Mesothelial cell of epicardium (in vitro differentiated cells): ENCODE data around the gene ESCO1. TPM values are rescaled to one million over a fixed set of nuclear protein-coding genes. Genes with fewer than 3 reads are reported as not detected.

Experiments used
- DNase-seq, 2 experiments: peaks; one replicate each; pipeline ENCODE4 v3.0.0; 2021; ENCODE audit warnings: low spot score in 2 of 2; ENCODE audit not compliant: unreplicated experiment in 2 of 2
- H3K27ac Mint-ChIP-seq: 2 replicates; pipeline ENCODE4 v1.8.0; 2021; ENCODE audit warnings: mixed read lengths
- H3K27me3 Mint-ChIP-seq: 2 replicates; pipeline ENCODE4 v1.8.0; 2021; ENCODE audit warnings: low read depth, mixed read lengths
- H3K36me3 Mint-ChIP-seq: 2 replicates; pipeline ENCODE4 v1.8.0; 2021; ENCODE audit warnings: mixed read lengths
- H3K4me1 Mint-ChIP-seq: 2 replicates; pipeline ENCODE4 v1.8.0; 2021; ENCODE audit warnings: mixed read lengths
- H3K4me3 Mint-ChIP-seq: 2 replicates; pipeline ENCODE4 v1.8.0; 2021; ENCODE audit warnings: mild to moderate bottlenecking, moderate library complexity, mixed read lengths
- H3K9me3 Mint-ChIP-seq: 2 replicates; pipeline ENCODE4 v1.8.0; 2021; ENCODE audit warnings: mixed read lengths
- total RNA-seq: library from RNA; stranded (reverse); gene quantifications from 3 replicates; pipeline ENCODE4 v1.2.1, GENCODE V29; 2021
- TF ChIP-seq, protein P1 (sequence below): fragments of 200-600 bp; sonication (generic); IDR thresholded peaks from one replicate; pipeline ENCODE4 v1.5.0; 2021; ENCODE audit warnings: antibody characterized with exemption; ENCODE audit not compliant: unreplicated experiment

ESCO1 gene
- total RNA-seq, 1 donor from 2014 or later: 18.3 TPM

DNA sequence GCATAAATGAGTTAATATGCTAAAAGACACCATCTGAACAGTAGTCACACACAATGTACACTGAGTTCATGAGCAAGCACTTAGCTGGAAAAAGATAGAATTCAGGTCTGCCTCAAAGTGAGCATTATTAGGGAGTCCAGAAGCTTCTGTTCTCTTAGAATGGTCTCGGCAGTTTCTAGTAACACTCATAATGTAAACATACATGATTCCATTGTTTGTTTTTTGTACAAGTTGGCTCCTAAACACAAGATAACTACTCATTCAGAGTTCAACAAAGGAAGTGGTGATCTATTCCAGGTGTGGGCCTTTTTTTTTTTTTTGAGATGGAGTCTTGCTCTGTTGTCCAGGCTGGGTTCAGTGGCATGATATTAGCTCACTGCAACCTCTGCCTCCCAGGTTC, 66.2 kb downstream of the ESCO1 start:
- H3K27ac Mint-ChIP-seq: no peak overlapping the region

DNA sequence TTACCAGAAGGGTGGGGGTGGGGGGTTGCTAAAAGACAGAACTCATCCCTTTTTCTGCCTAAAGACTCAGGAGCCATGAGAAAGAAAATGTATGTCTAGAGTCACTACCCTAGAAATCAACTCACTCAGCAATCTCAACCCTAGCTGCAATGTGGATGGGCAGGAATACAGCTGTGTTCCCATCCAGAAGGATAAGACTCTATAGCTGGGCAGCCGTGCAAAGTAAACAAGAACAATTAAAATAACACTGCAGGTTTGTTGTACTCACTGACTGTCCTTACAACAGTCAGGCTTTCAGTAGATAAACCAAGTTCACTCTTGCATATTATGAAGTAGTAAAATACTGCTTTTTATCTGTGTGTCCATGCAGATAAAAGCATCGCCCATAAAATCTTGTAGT, 74.0 kb downstream of the ESCO1 start:
- peaks cover 6% of the 10 kb centered on the region for H3K4me1 Mint-ChIP-seq
- TF ChIP-seq, protein P1, sequence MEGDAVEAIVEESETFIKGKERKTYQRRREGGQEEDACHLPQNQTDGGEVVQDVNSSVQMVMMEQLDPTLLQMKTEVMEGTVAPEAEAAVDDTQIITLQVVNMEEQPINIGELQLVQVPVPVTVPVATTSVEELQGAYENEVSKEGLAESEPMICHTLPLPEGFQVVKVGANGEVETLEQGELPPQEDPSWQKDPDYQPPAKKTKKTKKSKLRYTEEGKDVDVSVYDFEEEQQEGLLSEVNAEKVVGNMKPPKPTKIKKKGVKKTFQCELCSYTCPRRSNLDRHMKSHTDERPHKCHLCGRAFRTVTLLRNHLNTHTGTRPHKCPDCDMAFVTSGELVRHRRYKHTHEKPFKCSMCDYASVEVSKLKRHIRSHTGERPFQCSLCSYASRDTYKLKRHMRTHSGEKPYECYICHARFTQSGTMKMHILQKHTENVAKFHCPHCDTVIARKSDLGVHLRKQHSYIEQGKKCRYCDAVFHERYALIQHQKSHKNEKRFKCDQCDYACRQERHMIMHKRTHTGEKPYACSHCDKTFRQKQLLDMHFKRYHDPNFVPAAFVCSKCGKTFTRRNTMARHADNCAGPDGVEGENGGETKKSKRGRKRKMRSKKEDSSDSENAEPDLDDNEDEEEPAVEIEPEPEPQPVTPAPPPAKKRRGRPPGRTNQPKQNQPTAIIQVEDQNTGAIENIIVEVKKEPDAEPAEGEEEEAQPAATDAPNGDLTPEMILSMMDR: no peak
- H3K27me3 Mint-ChIP-seq: no peaks in the 10 kb centered on the region
- peaks cover 27% of the 10 kb centered on the region for H3K36me3 Mint-ChIP-seq
- no peak overlapping the region for H3K4me3 Mint-ChIP-seq
- no peaks in the 10 kb centered on the region for H3K9me3 Mint-ChIP-seq
- H3K27ac Mint-ChIP-seq: no peak overlapping the region
- no peak for DNase-seq

More for the DNA sequence above, 66.2 kb downstream of the ESCO1 start:
- no peaks in the 10 kb centered on the region for H3K27me3 Mint-ChIP-seq
- no peaks in the 10 kb centered on the region for H3K4me1 Mint-ChIP-seq
- peaks cover 31% of the 10 kb centered on the region for H3K36me3 Mint-ChIP-seq
- TF ChIP-seq, protein P1: no peak
- DNase-seq: no peak
- no peak overlapping the region for H3K4me3 Mint-ChIP-seq
- no peaks in the 10 kb centered on the region for H3K9me3 Mint-ChIP-seq

DNA sequence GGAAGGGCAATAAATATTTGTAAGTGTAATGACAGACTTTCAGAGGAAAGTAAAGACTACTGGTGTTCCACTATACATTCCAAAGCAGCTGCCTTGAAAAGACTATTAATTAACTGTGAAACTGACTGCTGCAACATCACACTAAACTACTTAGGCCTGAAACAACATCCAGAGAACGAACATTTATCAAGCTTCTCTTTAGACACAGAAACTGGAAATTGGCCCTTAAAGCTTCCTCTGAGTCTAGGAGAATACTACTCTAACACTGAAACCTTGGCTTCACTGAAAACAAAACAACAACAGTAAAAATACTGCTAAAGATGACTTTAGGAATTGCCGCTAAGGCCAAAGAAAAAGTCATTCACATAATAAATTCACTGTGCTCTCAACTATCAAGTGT, 74.6 kb downstream of the ESCO1 start:
- H3K36me3 Mint-ChIP-seq: peaks cover 24% of the 10 kb centered on the region
- no peaks in the 10 kb centered on the region for H3K27me3 Mint-ChIP-seq
- TF ChIP-seq, protein P1: no peak
- H3K4me3 Mint-ChIP-seq: no peak overlapping the region
- no peak overlapping the region for H3K27ac Mint-ChIP-seq
- peaks cover 6% of the 10 kb centered on the region for H3K4me1 Mint-ChIP-seq
- no peak for DNase-seq
- H3K9me3 Mint-ChIP-seq: no peaks in the 10 kb centered on the region

DNA sequence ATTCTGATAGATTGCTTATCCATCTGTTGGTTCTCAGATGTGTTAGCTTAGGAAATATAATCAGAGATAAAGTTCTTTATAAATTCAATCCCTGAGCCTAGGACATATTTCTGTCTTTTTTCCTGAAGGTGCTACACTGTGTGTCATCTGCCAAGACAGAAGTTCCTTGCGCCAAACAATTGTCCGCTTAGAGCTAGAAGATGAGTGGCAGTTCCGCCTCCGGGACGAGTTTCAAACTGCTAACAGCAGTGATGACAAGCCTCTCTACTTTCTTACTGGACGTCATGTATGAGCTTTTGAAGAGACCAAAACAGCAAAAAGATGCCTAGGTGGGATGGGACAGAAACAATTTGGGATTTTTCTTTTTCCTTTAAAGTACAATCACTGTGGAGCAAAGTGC, 78.0 kb downstream of the ESCO1 start:
- H3K36me3 Mint-ChIP-seq: peaks cover 33% of the 10 kb centered on the region
- H3K9me3 Mint-ChIP-seq: no peaks in the 10 kb centered on the region
- TF ChIP-seq, protein P1: no peak

DNA sequence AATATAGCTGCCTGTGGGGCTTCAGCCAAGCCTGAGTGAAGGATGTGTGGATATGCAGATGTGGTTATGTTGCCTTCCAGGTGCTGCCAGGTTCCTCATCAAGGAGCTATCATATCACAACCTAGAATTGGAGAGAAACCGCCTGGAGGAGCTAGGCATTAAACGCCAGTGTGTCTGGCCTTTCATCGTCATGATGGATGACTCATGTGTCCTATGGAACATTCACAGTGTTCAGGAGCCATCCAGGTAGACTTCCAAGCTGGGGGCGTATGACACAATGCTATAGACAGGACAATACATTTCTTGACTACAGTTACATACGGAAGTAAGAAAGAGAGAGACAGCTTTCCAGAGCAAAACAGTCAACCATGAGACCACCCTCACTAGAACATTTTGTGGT, 86.8 kb downstream of the ESCO1 start:
- Mint-ChIP-seq H3K9me3 (peaks cover 9% of the 10 kb centered on the region), H3K36me3 (peaks cover 56% of the 10 kb centered on the region), H3K27me3 (no peaks in the 10 kb centered on the region), H3K27ac (no peak overlapping the region), H3K4me1 (no peaks in the 10 kb centered on the region), H3K4me3 (no peak overlapping the region)
- DNase-seq: no peak
- TF ChIP-seq, protein P1: no peak

More for the DNA sequence above, 78.0 kb downstream of the ESCO1 start:
- Mint-ChIP-seq H3K4me3 (no peak overlapping the region), H3K4me1 (peaks cover 6% of the 10 kb centered on the region), H3K27me3 (no peaks in the 10 kb centered on the region), H3K27ac (no peak overlapping the region)
- DNase-seq: no peak

DNA sequence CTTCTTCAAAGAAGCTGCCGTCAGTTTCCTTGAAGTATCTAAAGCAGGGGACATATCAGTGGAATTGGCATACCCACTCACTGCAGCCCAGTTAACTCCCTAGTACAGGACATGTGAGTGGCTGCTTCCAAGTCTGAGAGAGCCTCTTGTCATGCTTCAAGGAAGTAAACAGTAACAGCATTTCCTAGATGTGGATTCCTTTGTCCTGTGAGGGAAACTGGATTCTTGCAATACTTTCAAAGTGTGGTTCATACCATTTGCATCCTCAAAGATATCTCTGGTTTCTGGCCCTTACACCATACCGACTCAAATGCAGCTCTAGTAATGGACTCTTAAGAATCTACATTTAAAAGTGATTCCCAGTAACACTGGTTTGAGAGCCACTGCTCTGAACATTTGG, 87.2 kb downstream of the ESCO1 start:
- H3K4me3 Mint-ChIP-seq: no peak overlapping the region
- TF ChIP-seq, protein P1: no peak
- no peaks in the 10 kb centered on the region for H3K4me1 Mint-ChIP-seq
- H3K9me3 Mint-ChIP-seq: peaks cover 9% of the 10 kb centered on the region
- H3K27ac Mint-ChIP-seq: no peak overlapping the region
- no peak for DNase-seq
- peaks cover 56% of the 10 kb centered on the region for H3K36me3 Mint-ChIP-seq
- no peaks in the 10 kb centered on the region for H3K27me3 Mint-ChIP-seq
